Omental fat pad (tissue), 4 donors: ENCODE data around the gene CDK5RAP2. TPM values are rescaled to one million over a fixed set of nuclear protein-coding genes. Genes with fewer than 3 reads are reported as not detected.

ENCODE experiments used
- ATAC-seq: fragments of 150-250 bp; one replicate; pipeline ENCODE4 v1.9.1; 2016; ENCODE audit warnings: mild to moderate bottlenecking, moderate library complexity; ENCODE audit not compliant: low FRiP score
- DNase-seq: peaks from one replicate; pipeline ENCODE4 v3.0.0-alpha.2; 2019; ENCODE audit warnings: low spot score
- CTCF ChIP-seq, 3 donors: fragments of 450-650 bp; IDR thresholded peaks; one replicate each; pipeline ENCODE4 v1.5.1; 2016 to 2017; ENCODE audit warnings: antibody characterized with exemption in 3 of 3, mild to moderate bottlenecking in 3 of 3, moderate library complexity in 2 of 3
- total RNA-seq, 4 donors: library from RNA; depleted of rRNA; stranded (reverse); fragments of >200 nt; gene quantifications; one replicate each; pipeline ENCODE4 v1.1.0, GENCODE V29; 2016

The CDK5RAP2 gene
- total RNA-seq, 4 donors from 2014 or later, result 32.8 to 47.6 (median 39.4) TPM

DNA sequence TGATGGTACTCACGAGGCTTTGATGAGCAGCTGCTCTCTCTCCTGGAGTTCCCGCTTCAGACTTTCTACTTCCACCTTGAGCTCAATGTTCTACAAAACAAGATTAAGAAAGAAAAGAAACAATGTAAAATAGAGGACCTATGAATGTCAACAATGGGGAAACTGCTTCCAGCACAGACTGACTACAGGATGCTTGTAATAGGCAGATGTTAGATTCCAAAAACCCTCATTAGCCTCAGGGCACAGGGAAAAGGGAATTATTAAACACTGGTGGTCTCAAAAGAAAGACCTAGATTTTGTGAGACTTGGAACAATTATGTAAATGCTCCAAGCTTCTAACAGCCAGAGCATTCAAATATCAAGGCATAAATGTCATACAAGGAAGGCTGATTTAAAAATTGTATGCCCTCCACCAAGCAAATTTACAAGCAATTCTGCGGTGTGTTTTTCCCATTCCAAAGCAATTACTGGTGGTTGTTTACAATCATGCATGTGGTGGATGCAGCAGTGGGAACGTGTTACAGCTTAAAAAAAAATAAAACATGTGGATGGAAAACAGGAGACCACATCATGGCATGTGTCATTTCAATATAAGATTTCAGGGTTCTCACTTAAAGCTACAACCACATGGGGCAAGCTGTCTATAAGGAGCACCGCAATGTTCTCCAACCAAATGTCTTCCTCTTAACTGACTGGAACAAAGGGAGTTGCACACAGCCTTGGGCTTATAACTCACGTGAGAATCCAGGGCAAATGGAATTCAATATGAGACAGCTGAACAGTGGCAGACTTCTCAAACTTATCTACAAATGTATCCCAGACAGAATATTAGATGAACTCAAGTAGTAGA lies 34.0 kb downstream of the CDK5RAP2 start:
- no peak for TF ChIP-seq CTCF (IDR thresholded peaks at IDR 0.05)
- ATAC-seq (no peak), DNase-seq (no peak)

DNA sequence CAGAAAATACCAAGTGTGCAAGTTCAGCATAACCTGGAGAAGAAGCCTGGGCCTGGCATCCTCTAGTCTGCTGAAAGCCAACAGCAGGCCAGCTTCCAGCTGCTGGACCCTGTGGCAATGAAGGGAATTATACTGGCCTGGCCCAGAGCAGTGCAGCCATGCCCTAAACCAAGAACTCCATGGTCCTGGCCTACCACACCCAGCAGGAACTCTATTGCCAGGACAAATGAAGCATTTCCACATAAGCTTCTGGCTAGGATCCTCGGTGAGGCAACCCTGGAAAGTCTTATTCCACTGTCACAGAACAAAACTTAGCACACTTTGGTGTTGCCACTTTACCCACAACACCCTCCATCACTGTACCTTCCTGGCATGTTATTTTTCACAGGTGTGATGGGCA lies 35.5 kb downstream of the CDK5RAP2 start:
- no peak for TF ChIP-seq CTCF (IDR thresholded peaks at IDR 0.05)
- ATAC-seq, result no peak
- no peak for DNase-seq

DNA sequence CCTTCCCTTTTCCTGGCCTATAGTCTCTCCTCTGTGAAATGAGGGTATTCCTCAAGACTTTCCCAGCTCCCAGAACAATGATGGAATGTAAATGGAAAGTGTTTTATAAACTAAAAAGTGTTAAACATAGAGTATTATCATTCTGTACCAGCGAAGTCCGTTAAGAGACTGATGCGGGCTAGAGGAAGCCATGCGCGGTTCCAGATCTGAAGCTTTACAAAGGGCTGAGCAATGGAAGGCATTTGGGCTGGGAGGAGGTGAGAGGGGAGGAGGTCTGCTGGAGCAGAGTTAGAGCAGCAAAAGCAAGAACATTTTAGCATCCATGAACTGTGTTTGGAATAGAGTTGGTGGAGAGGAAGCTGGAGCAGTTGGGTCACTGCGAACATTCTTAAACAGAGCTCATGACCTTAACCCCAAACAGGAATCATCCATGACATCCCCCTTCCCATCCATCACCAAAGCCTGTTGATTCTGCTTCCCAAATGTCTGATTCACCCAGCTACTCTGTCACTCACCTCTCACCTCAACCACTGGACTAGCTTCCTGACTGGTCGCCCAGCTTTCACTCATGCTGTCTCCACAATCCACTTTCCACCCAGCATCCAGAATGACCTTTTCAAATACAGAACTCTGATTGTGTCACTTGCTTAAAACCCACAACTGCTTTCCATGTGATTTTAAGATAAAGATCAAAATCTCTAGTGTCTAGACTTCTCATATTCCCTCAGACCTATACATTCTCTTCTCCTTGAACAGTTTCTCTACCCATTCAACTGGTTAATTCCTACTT lies 37.1 kb downstream of the CDK5RAP2 start:
- ATAC-seq, result no peak
- no peak for DNase-seq
- no peak for TF ChIP-seq CTCF (IDR thresholded peaks at IDR 0.05)

DNA sequence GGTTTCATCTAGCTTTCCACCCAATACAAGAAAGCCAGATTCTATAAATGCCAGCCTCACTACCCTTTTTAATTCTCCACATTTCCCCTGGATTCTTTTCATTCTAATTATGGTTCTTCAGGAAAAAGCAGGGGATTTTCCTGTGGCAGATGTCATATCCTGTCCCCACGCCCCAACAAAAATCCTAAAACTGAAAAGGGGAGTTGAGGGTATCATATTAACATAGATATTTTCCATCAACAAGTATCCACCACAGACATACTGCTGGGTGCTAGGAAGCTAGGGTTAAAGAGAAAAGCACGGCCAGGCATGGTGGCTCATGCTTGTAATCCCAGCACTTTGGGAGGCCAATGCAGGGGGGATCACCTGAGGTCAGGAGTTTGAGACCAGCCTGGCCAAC lies 38.0 kb downstream of the CDK5RAP2 start:
- no peak for ATAC-seq
- DNase-seq, result no peak
- TF ChIP-seq CTCF (IDR thresholded peaks at IDR 0.05), result no peak

GRCh38 chr9:120539951-120540350 lies 40.0 kb downstream of the CDK5RAP2 start:
- no peak for ATAC-seq
- no peak for TF ChIP-seq CTCF (IDR thresholded peaks at IDR 0.05)

GRCh38 chr9:120538339-120538738 lies 41.6 kb downstream of the CDK5RAP2 start:
- no peak for TF ChIP-seq CTCF (IDR thresholded peaks at IDR 0.05)
- ATAC-seq (no peak), DNase-seq (no peak)

More at GRCh38 chr9:120539951-120540350, 40.0 kb downstream of the CDK5RAP2 start:
- no peak for DNase-seq
